GM19035 (cell line): ENCODE data around the gene CACNA2D4.

Experiments
- ATAC-seq: cut with Tn5 transposase; IDR thresholded peaks from one replicate; pipeline ENCODE4 v1.9.1; 2021; ENCODE audit not compliant: unreplicated experiment

CACNA2D4 gene

DNA sequence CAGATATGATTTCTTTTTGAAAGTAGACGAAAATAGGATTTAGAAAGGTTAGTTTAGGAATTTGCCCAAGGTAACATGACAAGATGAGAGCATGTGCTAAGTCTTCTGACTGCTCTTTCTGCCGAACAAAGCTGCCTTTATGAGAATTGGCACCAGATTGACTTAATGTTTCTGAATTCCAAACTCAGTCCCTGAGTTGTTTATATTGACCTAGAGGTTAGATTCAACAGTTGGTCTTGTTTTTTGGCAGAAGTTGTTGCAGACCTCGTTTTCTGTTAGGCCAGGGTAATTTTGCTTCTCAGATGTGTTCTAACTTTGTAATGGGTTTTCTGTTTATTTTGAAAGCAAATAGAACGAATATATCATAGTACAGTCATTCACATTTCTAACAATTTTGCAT is 159.6 kb downstream of the CACNA2D4 start:
- ATAC-seq, result no peak

- no peak for ATAC-seq
Measured at GRCh38 chr12:1758376-1758775, 160.1 kb downstream of the CACNA2D4 start.

DNA sequence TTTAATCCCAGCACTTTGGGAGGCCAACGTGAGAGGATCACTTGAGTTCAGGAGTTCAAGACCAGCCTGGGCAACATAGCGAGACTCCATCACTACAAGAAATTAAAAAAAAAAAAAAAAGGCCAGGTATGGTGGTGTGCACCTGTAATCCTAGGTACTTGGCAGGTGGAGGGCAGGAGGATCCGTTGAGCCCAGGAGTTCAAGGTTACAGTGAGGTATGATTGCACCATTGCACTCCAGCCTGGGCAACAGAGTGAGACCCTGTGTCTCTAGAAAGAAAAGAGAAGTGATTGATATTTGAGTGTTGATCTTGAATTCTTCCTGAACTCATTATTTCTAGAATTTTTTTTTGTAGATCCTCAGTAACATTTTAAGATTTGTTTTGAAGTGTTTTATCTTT is 168.2 kb downstream of the CACNA2D4 start:
- ATAC-seq, result no peak

DNA sequence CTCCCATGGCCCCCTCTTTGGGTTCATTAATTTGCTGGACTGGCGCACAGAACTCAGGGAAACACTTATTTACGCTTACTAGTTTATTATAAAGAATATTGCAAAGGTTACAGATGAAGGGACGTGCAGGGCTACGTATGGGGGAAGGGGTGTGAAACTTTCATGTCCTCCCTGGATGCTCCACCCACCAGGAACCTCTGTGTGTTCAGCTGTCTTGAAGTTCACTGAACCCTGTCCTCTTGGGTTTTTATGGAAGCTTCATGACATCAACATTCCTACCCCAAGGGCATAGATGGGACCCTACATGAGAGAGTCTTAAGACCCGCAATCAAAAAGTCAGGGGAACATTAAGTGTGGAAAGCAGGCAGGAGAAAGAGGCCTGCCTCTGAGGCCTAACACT is 169.4 kb downstream of the CACNA2D4 start:
- no peak for ATAC-seq

DNA sequence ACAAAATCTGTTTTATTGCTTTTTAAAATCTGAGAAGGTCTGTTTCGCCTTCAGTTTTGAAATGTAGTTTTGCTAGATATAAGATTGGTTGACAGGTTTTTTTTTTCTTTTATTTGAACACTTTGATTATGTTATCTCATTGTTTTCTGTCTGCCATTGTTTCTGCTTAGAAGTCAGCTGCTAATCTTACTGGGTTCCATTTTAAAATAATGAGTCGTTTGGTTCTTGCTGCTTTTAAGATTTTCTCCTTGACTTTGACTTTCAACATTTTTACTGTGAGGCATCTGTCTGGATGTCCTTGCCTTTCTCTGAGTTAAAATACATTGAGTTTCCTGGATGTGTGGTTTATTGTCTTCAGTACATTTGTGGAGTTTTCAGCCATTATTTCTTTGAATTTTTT is 170.8 kb downstream of the CACNA2D4 start:
- ATAC-seq, result no peak

DNA sequence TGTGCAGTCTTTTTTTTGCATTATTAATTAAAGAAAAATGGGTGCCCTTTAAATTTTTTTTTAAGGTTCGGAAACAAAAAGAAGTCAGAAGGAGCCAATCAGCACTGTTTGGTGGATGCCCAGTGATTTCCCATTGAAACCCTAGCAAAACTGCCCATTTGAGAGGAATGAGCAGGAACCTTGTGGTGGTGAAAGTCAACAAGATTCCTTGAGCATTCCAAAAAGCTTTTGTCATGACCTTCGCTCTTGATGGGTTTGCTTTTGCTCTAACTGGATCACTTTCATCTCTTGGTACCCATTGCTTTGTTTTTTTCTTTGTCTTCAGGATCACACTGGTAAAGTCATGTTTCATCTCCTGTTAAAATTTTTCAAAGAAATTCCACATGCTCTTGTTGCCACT is 173.5 kb downstream of the CACNA2D4 start:
- no peak for ATAC-seq
